ENCODE results near the gene PRPS2. TPM values are rescaled to one million over a fixed set of nuclear protein-coding genes. Genes with fewer than 3 reads are reported as not detected.

The PRPS2 gene
- total and polyA plus RNA-seq, 2 donors (not counting 3 experiments of a cell fraction or from before 2014, with no cell fraction given): 15.9 to 36.7 TPM

DNA sequence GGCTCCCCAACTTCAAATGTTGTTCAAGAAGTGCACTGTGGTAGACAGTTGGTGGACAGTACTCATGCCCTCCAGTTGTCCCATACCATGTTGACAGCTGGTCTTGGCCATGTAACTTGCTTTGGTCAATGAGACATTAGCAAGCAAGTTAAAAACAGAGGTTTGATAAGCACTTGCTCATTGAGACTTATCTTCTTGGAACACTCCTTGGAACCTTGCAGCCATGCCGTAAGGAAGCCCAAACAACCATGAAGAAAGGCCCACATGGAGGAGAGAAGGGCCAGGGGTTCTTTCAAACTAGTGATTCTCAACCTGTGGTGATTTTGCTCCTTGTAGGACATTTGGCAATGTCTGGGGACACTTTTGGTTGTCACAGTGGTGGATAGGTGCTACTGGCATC, 2.6 kb upstream of the PRPS2 start:
- Histone ChIP-seq H3K27me3 (ENCODE audit: control insufficient read depth in 2 of 2, insufficient read depth in 2 of 2, low read length in 2 of 2) (peaks cover 0 to 5% of the 10 kb centered on the region in 2 experiments), H3K36me3 (ENCODE audit: control insufficient read depth in 2 of 2, extremely low read depth in 1 of 2, insufficient read depth in 2 of 2, low read length in 2 of 2) (no peaks in the 10 kb centered on the region), H3K27ac (ENCODE audit: insufficient read depth, low read depth, low read length) (no peak overlapping the region), H3K9ac (replicated peaks; ENCODE audit: extremely low read depth, insufficient read depth, low read length) (no peak overlapping the region), H3K9me3 (replicated peaks; ENCODE audit: control insufficient read depth, insufficient read depth, low read length) (no peaks in the 10 kb centered on the region), H3K79me2 (ENCODE audit: control insufficient read depth, insufficient read depth, low read length) (peaks cover 7% of the 10 kb centered on the region), H3K4me1 (ENCODE audit: control insufficient read depth, extremely low read depth, insufficient read depth, low read length) (peaks cover 5% of the 10 kb centered on the region), H3K4me3 (replicated peaks in 1 of 3; ENCODE audit: insufficient read depth in 1 of 3, low read depth in 1 of 3, low read length in 3 of 3) (no peak overlapping the region), H2AFZ (ENCODE audit: low read depth, low read length) (no peak overlapping the region), H4K20me1 (replicated peaks; ENCODE audit: control insufficient read depth, extremely low read depth, insufficient read depth, low read length) (no peaks in the 10 kb centered on the region), H3K4me2 (ENCODE audit: insufficient read depth, low read length) (no peak overlapping the region), H3K9me1 (replicated peaks; ENCODE audit: control insufficient read depth, extremely low read depth, insufficient read depth, low read length) (no peaks in the 10 kb centered on the region)
- TF ChIP-seq, protein P1, sequence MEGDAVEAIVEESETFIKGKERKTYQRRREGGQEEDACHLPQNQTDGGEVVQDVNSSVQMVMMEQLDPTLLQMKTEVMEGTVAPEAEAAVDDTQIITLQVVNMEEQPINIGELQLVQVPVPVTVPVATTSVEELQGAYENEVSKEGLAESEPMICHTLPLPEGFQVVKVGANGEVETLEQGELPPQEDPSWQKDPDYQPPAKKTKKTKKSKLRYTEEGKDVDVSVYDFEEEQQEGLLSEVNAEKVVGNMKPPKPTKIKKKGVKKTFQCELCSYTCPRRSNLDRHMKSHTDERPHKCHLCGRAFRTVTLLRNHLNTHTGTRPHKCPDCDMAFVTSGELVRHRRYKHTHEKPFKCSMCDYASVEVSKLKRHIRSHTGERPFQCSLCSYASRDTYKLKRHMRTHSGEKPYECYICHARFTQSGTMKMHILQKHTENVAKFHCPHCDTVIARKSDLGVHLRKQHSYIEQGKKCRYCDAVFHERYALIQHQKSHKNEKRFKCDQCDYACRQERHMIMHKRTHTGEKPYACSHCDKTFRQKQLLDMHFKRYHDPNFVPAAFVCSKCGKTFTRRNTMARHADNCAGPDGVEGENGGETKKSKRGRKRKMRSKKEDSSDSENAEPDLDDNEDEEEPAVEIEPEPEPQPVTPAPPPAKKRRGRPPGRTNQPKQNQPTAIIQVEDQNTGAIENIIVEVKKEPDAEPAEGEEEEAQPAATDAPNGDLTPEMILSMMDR (IDR thresholded peaks at IDR 0.05; ENCODE audit: extremely low read depth in 1 of 2, insufficient read depth in 1 of 2, low read depth in 1 of 2, low read length in 2 of 2): no peak
- no peak for TF ChIP-seq EZH2 (IDR thresholded peaks at IDR 0.05; ENCODE audit: borderline replicate concordance, low read depth, low read length, severe bottlenecking)
- TF ChIP-seq FOS (IDR thresholded peaks at IDR 0.05; ENCODE audit: borderline replicate concordance, insufficient read depth, low read length): no peak
- no peak for TF ChIP-seq MYC (IDR thresholded peaks at IDR 0.05; ENCODE audit: low read depth, low read length)
- no peak for TF ChIP-seq JUN (IDR thresholded peaks at IDR 0.05; ENCODE audit: borderline replicate concordance, insufficient read depth, insufficient read length, low read depth)
- no peak for TF ChIP-seq POLR2AphosphoS5 (IDR thresholded peaks at IDR 0.05; ENCODE audit: insufficient read depth, low read depth, low read length)
- TF ChIP-seq, protein P2, sequence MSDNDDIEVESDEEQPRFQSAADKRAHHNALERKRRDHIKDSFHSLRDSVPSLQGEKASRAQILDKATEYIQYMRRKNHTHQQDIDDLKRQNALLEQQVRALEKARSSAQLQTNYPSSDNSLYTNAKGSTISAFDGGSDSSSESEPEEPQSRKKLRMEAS (IDR thresholded peaks at IDR 0.05; ENCODE audit: insufficient read depth, insufficient read length): no peak
- TF ChIP-seq GATA2 (IDR thresholded peaks at IDR 0.05; ENCODE audit: insufficient read depth, insufficient read length, low read depth, low read length): no peak
- no peak for TF ChIP-seq POLR2A (IDR thresholded peaks at IDR 0.05; ENCODE audit: low read depth, low read length)
- no TSS peak for BruUV-seq (replicated peaks)
- FAIRE-seq: no peak
- dilution Hi-C loops (cut with MboI; ENCODE audit: extremely low pct_ligation_motif_present, low sequenced_read_pairs) (no loop called here), intact Hi-C loops (cut with micrococcal nuclease) (no loop called here)
- no peak for DNase-seq (ENCODE audit: low read depth, low spot score)
- ChIA-PET POLR2A (no interaction called here), CTCF (no interaction called here)

Data from endothelial cell of umbilical vein (primary cell).